ENCODE data around the gene RNF141. TPM values are rescaled to one million over a fixed set of nuclear protein-coding genes. Genes with fewer than 3 reads are reported as not detected.

RNF141 gene
- total RNA-seq, 1 donor from 2014 or later = 35.9 TPM

DNA sequence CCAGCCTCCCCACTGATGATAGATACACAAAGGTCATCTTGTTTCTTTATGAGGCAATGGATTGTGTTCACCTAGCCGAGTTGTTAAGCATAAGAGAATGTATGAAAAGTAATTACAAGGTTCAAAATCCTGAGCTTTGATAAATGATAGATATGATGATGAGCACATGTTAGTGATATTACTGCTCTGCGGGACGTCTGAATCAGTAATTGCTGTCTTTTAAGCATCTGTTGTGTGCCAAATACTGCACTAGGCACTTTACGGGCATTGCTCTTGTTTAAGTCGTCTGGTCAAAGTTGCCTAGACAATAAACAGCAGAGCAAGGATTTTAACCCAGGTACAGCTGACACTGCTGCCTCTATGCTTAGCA lies 559 bp upstream of the RNF141 start:
- no peak for DNase-seq (ENCODE audit: low spot score)
- H3K27ac Mint-ChIP-seq (ENCODE audit: unreplicated experiment) = peak overlapping the region; percentile 76
- no peaks in the 10 kb centered on the region for H3K9me3 Mint-ChIP-seq (ENCODE audit: low read depth)
- H3K4me3 Mint-ChIP-seq (ENCODE audit: unreplicated experiment) = peak overlapping the region; percentile 90
- no peaks in the 10 kb centered on the region for H3K27me3 Mint-ChIP-seq (ENCODE audit: low read depth)
- no peaks in the 10 kb centered on the region for H3K36me3 Mint-ChIP-seq (ENCODE audit: low read depth)
- peaks cover 41% of the 10 kb centered on the region for H3K4me1 Mint-ChIP-seq (ENCODE audit: low read depth)
- TF ChIP-seq, protein P1, sequence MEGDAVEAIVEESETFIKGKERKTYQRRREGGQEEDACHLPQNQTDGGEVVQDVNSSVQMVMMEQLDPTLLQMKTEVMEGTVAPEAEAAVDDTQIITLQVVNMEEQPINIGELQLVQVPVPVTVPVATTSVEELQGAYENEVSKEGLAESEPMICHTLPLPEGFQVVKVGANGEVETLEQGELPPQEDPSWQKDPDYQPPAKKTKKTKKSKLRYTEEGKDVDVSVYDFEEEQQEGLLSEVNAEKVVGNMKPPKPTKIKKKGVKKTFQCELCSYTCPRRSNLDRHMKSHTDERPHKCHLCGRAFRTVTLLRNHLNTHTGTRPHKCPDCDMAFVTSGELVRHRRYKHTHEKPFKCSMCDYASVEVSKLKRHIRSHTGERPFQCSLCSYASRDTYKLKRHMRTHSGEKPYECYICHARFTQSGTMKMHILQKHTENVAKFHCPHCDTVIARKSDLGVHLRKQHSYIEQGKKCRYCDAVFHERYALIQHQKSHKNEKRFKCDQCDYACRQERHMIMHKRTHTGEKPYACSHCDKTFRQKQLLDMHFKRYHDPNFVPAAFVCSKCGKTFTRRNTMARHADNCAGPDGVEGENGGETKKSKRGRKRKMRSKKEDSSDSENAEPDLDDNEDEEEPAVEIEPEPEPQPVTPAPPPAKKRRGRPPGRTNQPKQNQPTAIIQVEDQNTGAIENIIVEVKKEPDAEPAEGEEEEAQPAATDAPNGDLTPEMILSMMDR (IDR thresholded peaks at IDR 0.05) = no peak

DNA sequence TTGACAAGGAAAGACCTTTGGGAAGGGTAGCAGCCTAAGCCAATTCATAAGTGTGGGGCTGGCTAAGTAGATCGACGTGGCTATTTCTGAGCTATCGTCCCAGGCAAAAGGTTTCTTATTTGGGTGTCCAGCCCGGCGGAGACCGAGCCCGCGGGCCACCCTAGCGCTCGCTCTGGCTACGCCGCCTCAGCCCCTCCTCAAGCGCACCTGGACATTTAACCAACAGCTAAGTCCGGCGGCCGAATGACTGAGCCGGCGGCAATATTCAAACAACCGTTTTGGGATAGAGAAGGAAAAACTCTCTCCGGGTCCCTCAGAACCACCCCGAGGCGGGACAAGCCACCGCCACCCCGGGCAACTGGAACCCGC lies 457 bp downstream of the RNF141 start:
- DNase-seq (ENCODE audit: low spot score) = no peak
- TF ChIP-seq, protein P1 (IDR thresholded peaks at IDR 0.05) = no peak
- peak overlapping the region; percentile 93 for H3K27ac Mint-ChIP-seq (ENCODE audit: unreplicated experiment)

DNA sequence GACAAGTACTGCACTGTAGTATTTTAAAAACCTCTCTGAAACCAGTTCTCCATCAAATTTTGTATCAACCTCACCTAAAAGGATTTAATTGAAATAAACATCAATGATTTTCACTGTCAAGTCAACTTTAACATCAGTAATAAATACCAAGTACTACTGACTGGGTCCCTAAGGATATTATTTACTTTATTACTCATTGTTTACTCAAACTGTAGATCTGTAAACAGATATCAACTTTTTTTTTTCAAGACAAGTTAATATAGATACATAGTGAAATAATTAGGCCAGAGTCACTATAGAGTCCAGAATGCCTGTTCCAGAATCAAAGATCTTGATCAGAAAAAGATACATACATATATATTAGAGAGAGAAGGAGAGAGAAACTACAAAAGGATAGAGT lies 1.6 kb downstream of the RNF141 start:
- no peaks in the 10 kb centered on the region for H3K36me3 Mint-ChIP-seq (ENCODE audit: low read depth)
- H3K27ac Mint-ChIP-seq (ENCODE audit: unreplicated experiment) = peak overlapping the region; percentile 93
- no peaks in the 10 kb centered on the region for H3K9me3 Mint-ChIP-seq (ENCODE audit: low read depth)
- TF ChIP-seq, protein P1 (IDR thresholded peaks at IDR 0.05) = no peak
- H3K4me1 Mint-ChIP-seq (ENCODE audit: low read depth) = peaks cover 48% of the 10 kb centered on the region
- no peak for DNase-seq (ENCODE audit: low spot score)
- no peaks in the 10 kb centered on the region for H3K27me3 Mint-ChIP-seq (ENCODE audit: low read depth)
- H3K4me3 Mint-ChIP-seq (ENCODE audit: unreplicated experiment) = peak overlapping the region; percentile 90

More for the DNA sequence above, 457 bp downstream of the RNF141 start:
- H3K27me3 Mint-ChIP-seq (ENCODE audit: low read depth) = no peaks in the 10 kb centered on the region
- peak overlapping the region; percentile 90 for H3K4me3 Mint-ChIP-seq (ENCODE audit: unreplicated experiment)
- no peaks in the 10 kb centered on the region for H3K9me3 Mint-ChIP-seq (ENCODE audit: low read depth)
- H3K36me3 Mint-ChIP-seq (ENCODE audit: low read depth) = no peaks in the 10 kb centered on the region
- H3K4me1 Mint-ChIP-seq (ENCODE audit: low read depth) = peaks cover 48% of the 10 kb centered on the region

DNA sequence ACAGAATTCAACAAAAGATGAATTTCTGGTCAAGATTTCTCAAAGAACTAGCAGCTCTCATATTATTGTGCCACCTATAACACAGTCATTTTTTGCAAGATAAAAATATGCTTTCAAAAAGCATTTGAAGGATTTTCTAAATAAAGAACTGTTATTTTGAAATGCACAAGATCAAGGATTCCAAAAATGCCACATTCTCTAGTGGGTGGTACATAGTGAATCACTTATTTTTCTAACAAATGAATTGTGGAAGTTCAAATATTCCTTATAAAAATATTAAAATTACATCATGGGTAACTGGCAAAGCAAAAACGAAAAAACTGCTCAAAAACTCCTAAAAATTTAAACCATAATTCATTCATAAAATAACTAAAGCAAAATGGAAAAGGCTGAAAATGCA lies 2.1 kb downstream of the RNF141 start:
- H3K9me3 Mint-ChIP-seq (ENCODE audit: low read depth) = no peaks in the 10 kb centered on the region
- H3K36me3 Mint-ChIP-seq (ENCODE audit: low read depth) = no peaks in the 10 kb centered on the region
- H3K27ac Mint-ChIP-seq (ENCODE audit: unreplicated experiment) = peak overlapping the region; percentile 77
- H3K4me1 Mint-ChIP-seq (ENCODE audit: low read depth) = peaks cover 48% of the 10 kb centered on the region
- H3K4me3 Mint-ChIP-seq (ENCODE audit: unreplicated experiment) = peak overlapping the region; percentile 30
- no peaks in the 10 kb centered on the region for H3K27me3 Mint-ChIP-seq (ENCODE audit: low read depth)
- DNase-seq (ENCODE audit: low spot score) = no peak
- TF ChIP-seq, protein P1 (IDR thresholded peaks at IDR 0.05) = no peak

DNA sequence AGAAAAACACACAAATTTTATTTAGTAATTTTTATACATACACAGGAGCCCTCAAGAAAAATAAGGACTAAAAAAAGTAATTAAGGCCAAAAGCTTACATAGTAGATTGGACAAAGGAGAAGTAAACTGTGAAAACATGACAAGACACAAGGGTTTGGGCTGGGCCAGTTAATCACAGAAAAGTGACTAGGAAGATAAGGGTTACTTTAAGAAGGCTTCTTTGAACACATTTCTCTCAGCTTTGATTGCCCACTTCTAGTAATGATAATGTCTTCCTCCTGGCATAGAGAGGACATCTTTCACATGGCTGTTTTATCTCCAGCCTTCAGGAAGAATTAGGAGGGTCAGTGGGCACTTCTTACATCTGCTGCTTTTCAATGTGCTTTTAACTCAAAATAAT lies 3.4 kb downstream of the RNF141 start:
- H3K4me1 Mint-ChIP-seq (ENCODE audit: low read depth) = peaks cover 48% of the 10 kb centered on the region
- H3K9me3 Mint-ChIP-seq (ENCODE audit: low read depth) = no peaks in the 10 kb centered on the region
- H3K27ac Mint-ChIP-seq (ENCODE audit: unreplicated experiment) = peak overlapping the region; percentile 49
- H3K36me3 Mint-ChIP-seq (ENCODE audit: low read depth) = peaks cover 5% of the 10 kb centered on the region
- TF ChIP-seq, protein P1 (IDR thresholded peaks at IDR 0.05) = no peak
- H3K4me3 Mint-ChIP-seq (ENCODE audit: unreplicated experiment) = no peak overlapping the region
- H3K27me3 Mint-ChIP-seq (ENCODE audit: low read depth) = no peaks in the 10 kb centered on the region
- DNase-seq (ENCODE audit: low spot score) = no peak

Measured in chondrocyte (in vitro differentiated cells).